Neutrophil (primary cell): ENCODE measurements around the gene MMP2.
A peak's percentile ranks its signal among the peaks of the same experiment; 100 is the strongest.

Source experiments
- H3K27ac ChIP-seq: fragments of 200-600 bp; sonication (generic); 2 replicates; pipeline ENCODE4 v1.5.1; 2016; ENCODE audit warnings: mild to moderate bottlenecking, moderate library complexity
- H3K27me3 ChIP-seq: fragments of 200-600 bp; sonication (generic); 2 replicates; pipeline ENCODE4 v1.6.0; 2016; ENCODE audit warnings: mild to moderate bottlenecking
- H3K36me3 ChIP-seq: fragments of 200-600 bp; sonication (generic); 2 replicates; pipeline ENCODE4 v1.5.1; 2017
- H3K4me1 ChIP-seq, 2 experiments: fragments of 200-600 bp in 1 of 2; sonication (generic) in 1 of 2; 1 replicate in 1 of 2; 2 replicates in 1 of 2; pipeline versions ENCODE4 v1.5.1 to v1.6.1; 2013 to 2016; ENCODE audit warnings: low read depth in 1 of 2, low read length in 1 of 2, mild to moderate bottlenecking in 1 of 2, moderate library complexity in 1 of 2; ENCODE audit not compliant: control insufficient read depth in 1 of 2, insufficient read depth in 1 of 2
- H3K4me3 ChIP-seq, 2 experiments: fragments of 200-600 bp in 1 of 2; sonication (generic) in 1 of 2; 1 replicate in 1 of 2; 2 replicates in 1 of 2; pipeline ENCODE4 v1.5.1; 2013 to 2016; ENCODE audit warnings: low read depth in 1 of 2, low read length in 1 of 2, mild to moderate bottlenecking in 1 of 2, moderate library complexity in 1 of 2
- H3K9me3 ChIP-seq: fragments of 200-600 bp; sonication (generic); 2 replicates; pipeline ENCODE4 v1.5.1; 2016
- CTCF ChIP-seq: fragments of 200-600 bp; sonication (generic); IDR thresholded peaks from 2 replicates; pipeline ENCODE4 v1.5.1; 2016; ENCODE audit warnings: antibody characterized with exemption

The MMP2 gene

GRCh38 chr16:55512941-55513340, 33.9 kb downstream of the MMP2 start:
- H3K27ac ChIP-seq: no peak overlapping the region
- no peaks in the 10 kb centered on the region for H3K36me3 ChIP-seq
- H3K4me1 ChIP-seq: peaks cover 50 to 51% of the 10 kb centered on the region in 2 experiments
- H3K9me3 ChIP-seq: no peaks in the 10 kb centered on the region
- no peaks in the 10 kb centered on the region for H3K27me3 ChIP-seq
- no peak overlapping the region for H3K4me3 ChIP-seq
- no peak for TF ChIP-seq CTCF

GRCh38 chr16:55513616-55514015, 34.6 kb downstream of the MMP2 start:
- TF ChIP-seq CTCF: no peak
- H3K4me1 ChIP-seq: peaks cover 43 to 44% of the 10 kb centered on the region in 2 experiments
- H3K9me3 ChIP-seq: no peaks in the 10 kb centered on the region
- no peak overlapping the region for H3K4me3 ChIP-seq
- no peaks in the 10 kb centered on the region for H3K27me3 ChIP-seq
- H3K27ac ChIP-seq: peak overlapping the region; percentile 51
- H3K36me3 ChIP-seq: no peaks in the 10 kb centered on the region

- Histone ChIP-seq H3K27me3 (no peaks in the 10 kb centered on the region), H3K4me1 (peaks cover 36 to 39% of the 10 kb centered on the region in 2 experiments), H3K9me3 (no peaks in the 10 kb centered on the region), H3K36me3 (no peaks in the 10 kb centered on the region), H3K27ac (peak overlapping the region; percentile 51), H3K4me3 (no peak overlapping the region)
- TF ChIP-seq CTCF: no peak
Observed at GRCh38 chr16:55515111-55515510, 36.1 kb downstream of the MMP2 start.

- Histone ChIP-seq H3K27me3 (no peaks in the 10 kb centered on the region), H3K36me3 (peaks cover 15% of the 10 kb centered on the region), H3K4me1 (no peaks in the 10 kb centered on the region), H3K9me3 (no peaks in the 10 kb centered on the region), H3K4me3 (no peak overlapping the region), H3K27ac (no peak overlapping the region)
- no peak for TF ChIP-seq CTCF
Observed at GRCh38 chr16:55521792-55522191, 42.8 kb downstream of the MMP2 start.

- Histone ChIP-seq H3K4me1 (peaks cover 13 to 15% of the 10 kb centered on the region in 2 experiments), H3K27ac (peak overlapping the region; percentile 8), H3K27me3 (no peaks in the 10 kb centered on the region), H3K9me3 (no peaks in the 10 kb centered on the region), H3K36me3 (peaks cover 53% of the 10 kb centered on the region), H3K4me3 (no peak overlapping the region)
- TF ChIP-seq CTCF: no peak
Observed at GRCh38 chr16:55526441-55526840, 47.4 kb downstream of the MMP2 start.

- peaks cover 13 to 15% of the 10 kb centered on the region in 2 experiments for H3K4me1 ChIP-seq
- TF ChIP-seq CTCF: no peak
- H3K27me3 ChIP-seq: no peaks in the 10 kb centered on the region
- H3K27ac ChIP-seq: peak overlapping the region; percentile 69
- no peak overlapping the region for H3K4me3 ChIP-seq
- H3K36me3 ChIP-seq: peaks cover 68% of the 10 kb centered on the region
- H3K9me3 ChIP-seq: no peaks in the 10 kb centered on the region
Observed at GRCh38 chr16:55527885-55528284, 48.9 kb downstream of the MMP2 start.
